Stimulated activated effector memory CD8-positive, alpha-beta T cell treated with anti-CD3 and anti-CD28 coated beads, Interleukin-12 subunit alpha, Interleukin-12 subunit beta, amount 100 ng/mL, for 72 hours (primary cell): ENCODE measurements around the gene AP3S2.
"Not testable (repeated sequence)": the region's sequence is repeated elsewhere in the genome, so short reads cannot be mapped to it uniquely, and the experiment has no call there.

Experiments used
- ATAC-seq: fragments of 150-1000 bp; cut with Tn5 transposase; 2 replicates; pipeline ENCODE4 v1.10.0; 2021
- DNase-seq, 2 donors: peaks; one replicate each; pipeline ENCODE4 v3.0.0; 2021 to 2022; ENCODE audit warnings: low spot score in 2 of 2
- H3K27ac Mint-ChIP-seq: one replicate; pipeline ENCODE4 v1.8.0; 2022; ENCODE audit warnings: mild to moderate bottlenecking, mixed read lengths
- H3K36me3 Mint-ChIP-seq: one replicate; pipeline ENCODE4 v1.8.0; 2022; ENCODE audit warnings: mild to moderate bottlenecking, mixed read lengths
- H3K4me1 Mint-ChIP-seq: one replicate; pipeline ENCODE4 v1.8.0; 2022; ENCODE audit warnings: mixed read lengths
- H3K4me3 Mint-ChIP-seq: one replicate; pipeline ENCODE4 v1.8.0; 2022; ENCODE audit warnings: mild to moderate bottlenecking, mixed read lengths
- H3K9me3 Mint-ChIP-seq: one replicate; pipeline ENCODE4 v1.8.0; 2022; ENCODE audit warnings: mixed read lengths

Gene AP3S2

GRCh38 chr15:89888214-89888804 lies 5.5 kb downstream of the AP3S2 start:
- peaks cover 21% of the 10 kb centered on the region for H3K4me1 Mint-ChIP-seq
- no peak for ATAC-seq
- no peak overlapping the region for H3K4me3 Mint-ChIP-seq
- H3K36me3 Mint-ChIP-seq, result peaks cover 64% of the 10 kb centered on the region
- no peaks in the 10 kb centered on the region for H3K9me3 Mint-ChIP-seq
- DNase-seq, result no peak
- no peak overlapping the region for H3K27ac Mint-ChIP-seq

- H3K27ac Mint-ChIP-seq, result no peak overlapping the region
Measured at GRCh38 chr15:89885611-89886010, 8.2 kb downstream of the AP3S2 start.

GRCh38 chr15:89885179-89885578 lies 8.6 kb downstream of the AP3S2 start:
- H3K4me1 Mint-ChIP-seq, result not testable (repeated sequence)

More at GRCh38 chr15:89885611-89886010, 8.2 kb downstream of the AP3S2 start:
- H3K4me3 Mint-ChIP-seq, result no peak overlapping the region
- DNase-seq (no peak), ATAC-seq (no peak)
- H3K4me1 Mint-ChIP-seq, result peaks cover 7% of the 10 kb centered on the region
- peaks cover 76% of the 10 kb centered on the region for H3K36me3 Mint-ChIP-seq
- H3K9me3 Mint-ChIP-seq, result no peaks in the 10 kb centered on the region

GRCh38 chr15:89883518-89883917 lies 10.3 kb downstream of the AP3S2 start:
- H3K27ac Mint-ChIP-seq, result no peak overlapping the region
- ATAC-seq, result no peak
- no peaks in the 10 kb centered on the region for H3K4me1 Mint-ChIP-seq
- H3K36me3 Mint-ChIP-seq, result peaks cover 74% of the 10 kb centered on the region
- no peaks in the 10 kb centered on the region for H3K9me3 Mint-ChIP-seq
- no peak for DNase-seq
- no peak overlapping the region for H3K4me3 Mint-ChIP-seq

More at GRCh38 chr15:89885179-89885578, 8.6 kb downstream of the AP3S2 start:
- H3K9me3 Mint-ChIP-seq, ATAC-seq, H3K4me3 Mint-ChIP-seq, DNase-seq: not testable (repeated sequence)
- peaks cover 80% of the 10 kb centered on the region for H3K36me3 Mint-ChIP-seq
- peak overlapping the region; percentile 17 for H3K27ac Mint-ChIP-seq

- Mint-ChIP-seq H3K27ac (no peak overlapping the region), H3K9me3 (no peaks in the 10 kb centered on the region), H3K36me3 (peaks cover 60% of the 10 kb centered on the region), H3K4me3 (no peak overlapping the region), H3K4me1 (no peaks in the 10 kb centered on the region)
- no peak for DNase-seq
- ATAC-seq, result no peak
Measured at GRCh38 chr15:89880727-89881126, 13.1 kb downstream of the AP3S2 start.

- no peak overlapping the region for H3K27ac Mint-ChIP-seq
- H3K4me3 Mint-ChIP-seq, result no peak overlapping the region
- no peaks in the 10 kb centered on the region for H3K9me3 Mint-ChIP-seq
- H3K36me3 Mint-ChIP-seq, result peaks cover 40% of the 10 kb centered on the region
- no peak for ATAC-seq
- H3K4me1 Mint-ChIP-seq, result no peaks in the 10 kb centered on the region
- no peak for DNase-seq
Measured at GRCh38 chr15:89878323-89878722, 15.5 kb downstream of the AP3S2 start.

- no peak overlapping the region for H3K27ac Mint-ChIP-seq
- peaks cover 35% of the 10 kb centered on the region for H3K36me3 Mint-ChIP-seq
- no peaks in the 10 kb centered on the region for H3K4me1 Mint-ChIP-seq
- DNase-seq (no peak), ATAC-seq (no peak)
- H3K9me3 Mint-ChIP-seq, result no peaks in the 10 kb centered on the region
- no peak overlapping the region for H3K4me3 Mint-ChIP-seq
Measured at GRCh38 chr15:89877083-89877425, 16.7 kb downstream of the AP3S2 start.

- peak overlapping the region; percentile 6 for H3K27ac Mint-ChIP-seq
- ATAC-seq (no peak), DNase-seq (no peak)
- H3K9me3 Mint-ChIP-seq, result no peaks in the 10 kb centered on the region
- H3K4me1 Mint-ChIP-seq, result no peaks in the 10 kb centered on the region
- H3K36me3 Mint-ChIP-seq, result peaks cover 33% of the 10 kb centered on the region
- H3K4me3 Mint-ChIP-seq, result no peak overlapping the region
Measured at GRCh38 chr15:89876396-89877082, 17.3 kb downstream of the AP3S2 start.

GRCh38 chr15:89875741-89876140 lies 18.1 kb downstream of the AP3S2 start:
- no peak overlapping the region for H3K4me3 Mint-ChIP-seq
- DNase-seq (no peak), ATAC-seq (no peak)
- H3K27ac Mint-ChIP-seq, result peak overlapping the region; percentile 6
- no peaks in the 10 kb centered on the region for H3K4me1 Mint-ChIP-seq
- no peaks in the 10 kb centered on the region for H3K9me3 Mint-ChIP-seq
- H3K36me3 Mint-ChIP-seq, result peaks cover 35% of the 10 kb centered on the region

- DNase-seq, result peak; percentile 73 to 88
- ATAC-seq, result peak; percentile 98
- Mint-ChIP-seq H3K4me3 (no peak overlapping the region), H3K4me1 (no peaks in the 10 kb centered on the region), H3K36me3 (peaks cover 36% of the 10 kb centered on the region), H3K27ac (no peak overlapping the region), H3K9me3 (no peaks in the 10 kb centered on the region)
Measured at GRCh38 chr15:89874926-89875564, 18.7 kb downstream of the AP3S2 start.

GRCh38 chr15:89870688-89871288 lies 23.0 kb downstream of the AP3S2 start:
- no peaks in the 10 kb centered on the region for H3K9me3 Mint-ChIP-seq
- H3K4me1 Mint-ChIP-seq, result no peaks in the 10 kb centered on the region
- ATAC-seq (no peak), DNase-seq (no peak)
- no peak overlapping the region for H3K4me3 Mint-ChIP-seq
- H3K27ac Mint-ChIP-seq, result no peak overlapping the region
- H3K36me3 Mint-ChIP-seq, result peaks cover 34% of the 10 kb centered on the region

GRCh38 chr15:89870006-89870405 lies 23.8 kb downstream of the AP3S2 start:
- Mint-ChIP-seq H3K36me3 (peaks cover 36% of the 10 kb centered on the region), H3K4me1 (no peaks in the 10 kb centered on the region), H3K9me3 (no peaks in the 10 kb centered on the region), H3K4me3 (no peak overlapping the region), H3K27ac (no peak overlapping the region)
- ATAC-seq, result no peak
- no peak for DNase-seq

- not testable (repeated sequence) for ATAC-seq, H3K4me1 Mint-ChIP-seq, H3K27ac Mint-ChIP-seq, H3K4me3 Mint-ChIP-seq, H3K9me3 Mint-ChIP-seq, DNase-seq
- peaks cover 36% of the 10 kb centered on the region for H3K36me3 Mint-ChIP-seq
Measured at GRCh38 chr15:89869490-89869889, 24.3 kb downstream of the AP3S2 start.

GRCh38 chr15:89864958-89865739 lies 28.6 kb downstream of the AP3S2 start:
- H3K9me3 Mint-ChIP-seq, result no peaks in the 10 kb centered on the region
- H3K4me1 Mint-ChIP-seq, result no peaks in the 10 kb centered on the region
- H3K36me3 Mint-ChIP-seq, result peaks cover 31% of the 10 kb centered on the region
- ATAC-seq, result no peak
- peak overlapping the region; percentile 74 for H3K27ac Mint-ChIP-seq
- no peak overlapping the region for H3K4me3 Mint-ChIP-seq
- no peak for DNase-seq

GRCh38 chr15:89863918-89864317 lies 29.9 kb downstream of the AP3S2 start:
- Mint-ChIP-seq H3K36me3 (peaks cover 29% of the 10 kb centered on the region), H3K4me1 (no peaks in the 10 kb centered on the region), H3K4me3 (no peak overlapping the region), H3K9me3 (no peaks in the 10 kb centered on the region), H3K27ac (peak overlapping the region; percentile 74)
- ATAC-seq (no peak), DNase-seq (no peak)
